Daoy (cell line): ENCODE results near the gene DGKE. TPM values are rescaled to one million over a fixed set of nuclear protein-coding genes. Genes with fewer than 3 reads are reported as not detected.

Source experiments
- DNase-seq: peaks from one replicate; pipeline ENCODE4 v3.0.0-alpha.2; 2015; ENCODE audit warnings: low read depth
- total RNA-seq: library from RNA; depleted of rRNA; stranded (reverse); fragments of >200 nt; shearing (Covaris generic); gene quantifications from 2 replicates; pipeline ENCODE4 v1.2.3, GENCODE V29; 2014; rRNA removed

Gene DGKE
- total RNA-seq, 1 experiment from 2014 or later: 0.17 TPM

- DNase-seq: no peak
Measured at GRCh38 chr17:56914581-56915273, 80.8 kb downstream of the DGKE start.

- DNase-seq: no peak
Measured at GRCh38 chr17:56917559-56918296, 83.8 kb downstream of the DGKE start.

- no peak for DNase-seq
Measured at GRCh38 chr17:56918916-56919315, 85.0 kb downstream of the DGKE start.

Other genes with a start within 250 kb of the DGKE start
- gene NOG, start 240.5 kb upstream of the DGKE start, total RNA-seq: 0.92 and 1.4 TPM in 2 replicates
- 0.17 TPM in 1 of 2 replicates, not detected in the other for gene C17orf67, start 231 bp upstream of the DGKE start, total RNA-seq
- gene TRIM25, start 79.9 kb downstream of the DGKE start, total RNA-seq: 4.5 and 10.1 TPM in 2 replicates
- 16.5 and 16.9 TPM in 2 replicates for gene COIL, start 126.9 kb downstream of the DGKE start, total RNA-seq
- 27.5 and 28.3 TPM in 2 replicates for gene SCPEP1, start 144.0 kb downstream of the DGKE start, total RNA-seq